Activated effector memory CD4-positive, alpha-beta T cell treated with anti-CD3 and anti-CD28 coated beads, Interleukin-2, amount 50 U/mL, for 16 hours (primary cell): ENCODE results near the gene COL18A1.

ENCODE experiments used
- DNase-seq: peaks from one replicate; pipeline ENCODE4 v3.0.0-alpha.2; 2020

Gene COL18A1

GRCh38 chr21:45403133-45403824, 1.7 kb upstream of the COL18A1 start:
- DNase-seq, result no peak

GRCh38 chr21:45403825-45404729, 888 bp upstream of the COL18A1 start:
- DNase-seq, result no peak

GRCh38 chr21:45405271-45405818, 380 bp downstream of the COL18A1 start:
- no peak for DNase-seq

GRCh38 chr21:45405819-45406762, 1.1 kb downstream of the COL18A1 start:
- no peak for DNase-seq

- no peak for DNase-seq
These were observed 2.0 kb downstream of the COL18A1 start for GRCh38 chr21:45406801-45407628.

GRCh38 chr21:45407629-45408247, 2.8 kb downstream of the COL18A1 start:
- DNase-seq, result no peak

- no peak for DNase-seq
These were observed 3.4 kb downstream of the COL18A1 start for GRCh38 chr21:45408271-45408791.

GRCh38 chr21:45408801-45409261, 3.9 kb downstream of the COL18A1 start:
- DNase-seq, result no peak

- DNase-seq, result no peak
These were observed 4.6 kb downstream of the COL18A1 start for GRCh38 chr21:45409466-45410150.

- no peak for DNase-seq
These were observed 5.3 kb downstream of the COL18A1 start for GRCh38 chr21:45410151-45410864.

GRCh38 chr21:45410865-45411809, 6.2 kb downstream of the COL18A1 start:
- no peak for DNase-seq

GRCh38 chr21:45411810-45412206, 6.8 kb downstream of the COL18A1 start:
- no peak for DNase-seq

GRCh38 chr21:45412491-45412890, 7.5 kb downstream of the COL18A1 start:
- DNase-seq, result no peak

GRCh38 chr21:45412909-45413611, 8.1 kb downstream of the COL18A1 start:
- no peak for DNase-seq

- no peak for DNase-seq
These were observed 9.0 kb downstream of the COL18A1 start for GRCh38 chr21:45413922-45414321.

GRCh38 chr21:45414396-45415187, 9.6 kb downstream of the COL18A1 start:
- no peak for DNase-seq
